Uterus (tissue), 4 donors: ENCODE results near the gene PMEPA1. TPM values are rescaled to one million over a fixed set of nuclear protein-coding genes. Genes with fewer than 3 reads are reported as not detected.

Experiments
- DNase-seq, 2 donors: peaks; one replicate each; pipeline ENCODE4 v3.0.0-alpha.2; 2019 to 2020
- H3K27ac ChIP-seq, 2 donors: fragments of 200-600 bp; sonication (generic); 1 replicate in 1 of 2; 2 replicates in 1 of 2; pipeline ENCODE4 v1.5.1; 2016 to 2018
- H3K27me3 ChIP-seq, 2 donors: fragments of 200-600 bp; sonication (generic); one replicate each; pipeline ENCODE4 v1.5.1; 2018 to 2019; ENCODE audit warnings: control low read depth in 1 of 2
- H3K36me3 ChIP-seq, 2 donors: fragments of 200-600 bp; sonication (generic); one replicate each; pipeline ENCODE4 v1.5.1; 2019; ENCODE audit warnings: control low read depth in 1 of 2
- H3K4me1 ChIP-seq, 2 donors: fragments of 200-600 bp; sonication (generic); one replicate each; pipeline ENCODE4 v1.5.1; 2018 to 2019; ENCODE audit warnings: control low read depth in 1 of 2
- H3K4me3 ChIP-seq, 2 donors: fragments of 200-600 bp; sonication (generic); 1 replicate in 1 of 2; 2 replicates in 1 of 2; pipeline ENCODE4 v1.5.1; 2018 to 2019; ENCODE audit warnings: mild to moderate bottlenecking in 1 of 2
- H3K9me3 ChIP-seq, 2 donors: fragments of 200-600 bp; sonication (generic); one replicate each; pipeline ENCODE4 v1.5.1; 2019; ENCODE audit warnings: control low read depth in 1 of 2
- POLR2A ChIP-seq, 2 donors: fragments of 450-650 bp; IDR thresholded peaks; one replicate each; pipeline ENCODE4 v1.6.1; 2016; ENCODE audit warnings: antibody characterized with exemption in 2 of 2, mild to moderate bottlenecking in 1 of 2, moderate library complexity in 1 of 2
- intact Hi-C: fragments of 100-400 bp; cut with DNase I; formaldehyde crosslinking; loops from one replicate; pipeline ENCODE4 v1.15.1; 2023; ENCODE audit warnings: low total_unique reads
- total RNA-seq, 4 donors: library from RNA; depleted of rRNA in 3 of 4; stranded (reverse); fragments of >200 nt in 3 of 4; gene quantifications; one replicate each; pipeline versions ENCODE4 v1.1.0 to v1.2.4, GENCODE V29; 2014 to 2023
- TF ChIP-seq, protein P1 (sequence below), 4 experiments: fragments of 200-600 bp in 2 of 4; fragments of 450-650 bp in 2 of 4; sonication (generic) in 2 of 4; IDR thresholded peaks; one replicate each; pipeline ENCODE4 v1.5.1; 2016 to 2019; ENCODE audit warnings: antibody characterized with exemption in 4 of 4, mild to moderate bottlenecking in 2 of 4, moderate library complexity in 1 of 4
- donor health status: DM: yes; HTN: yes; CAD: no.

Gene PMEPA1
- total RNA-seq, 4 donors from 2014 or later, result 5.6 to 51.9 (median 33.5) TPM

DNA sequence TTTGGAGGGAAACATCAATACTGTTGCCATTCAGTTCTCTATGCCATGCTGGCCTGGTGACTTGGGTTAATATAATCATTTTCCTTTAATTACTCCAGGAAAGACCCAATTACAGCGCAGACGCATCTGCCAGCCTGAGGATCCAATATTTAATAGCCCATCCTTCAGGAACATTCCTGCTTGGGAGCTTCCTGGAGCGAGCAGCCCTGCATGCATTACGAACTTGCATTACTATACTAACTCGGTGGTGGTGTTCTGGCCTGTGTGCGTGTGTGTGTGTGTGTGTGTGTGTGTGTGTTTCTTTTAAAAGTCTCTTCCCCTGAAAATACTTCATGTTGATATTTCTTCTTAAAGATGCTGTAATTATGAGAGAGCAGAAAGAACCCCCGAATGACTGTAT is 26.5 kb downstream of the PMEPA1 start:
- Histone ChIP-seq H3K9me3 (no peaks in the 10 kb centered on the region), H3K4me3 (peak overlapping the region in 1 of 2 donors; percentile 10), H3K36me3 (no peaks in the 10 kb centered on the region), H3K4me1 (peaks cover 0 to 22% of the 10 kb centered on the region in 2 donors), H3K27ac (peak overlapping the region; percentile 74 to 87), H3K27me3 (no peaks in the 10 kb centered on the region)
- no peak for TF ChIP-seq POLR2A (IDR thresholded peaks at IDR 0.05)
- TF ChIP-seq, protein P1, sequence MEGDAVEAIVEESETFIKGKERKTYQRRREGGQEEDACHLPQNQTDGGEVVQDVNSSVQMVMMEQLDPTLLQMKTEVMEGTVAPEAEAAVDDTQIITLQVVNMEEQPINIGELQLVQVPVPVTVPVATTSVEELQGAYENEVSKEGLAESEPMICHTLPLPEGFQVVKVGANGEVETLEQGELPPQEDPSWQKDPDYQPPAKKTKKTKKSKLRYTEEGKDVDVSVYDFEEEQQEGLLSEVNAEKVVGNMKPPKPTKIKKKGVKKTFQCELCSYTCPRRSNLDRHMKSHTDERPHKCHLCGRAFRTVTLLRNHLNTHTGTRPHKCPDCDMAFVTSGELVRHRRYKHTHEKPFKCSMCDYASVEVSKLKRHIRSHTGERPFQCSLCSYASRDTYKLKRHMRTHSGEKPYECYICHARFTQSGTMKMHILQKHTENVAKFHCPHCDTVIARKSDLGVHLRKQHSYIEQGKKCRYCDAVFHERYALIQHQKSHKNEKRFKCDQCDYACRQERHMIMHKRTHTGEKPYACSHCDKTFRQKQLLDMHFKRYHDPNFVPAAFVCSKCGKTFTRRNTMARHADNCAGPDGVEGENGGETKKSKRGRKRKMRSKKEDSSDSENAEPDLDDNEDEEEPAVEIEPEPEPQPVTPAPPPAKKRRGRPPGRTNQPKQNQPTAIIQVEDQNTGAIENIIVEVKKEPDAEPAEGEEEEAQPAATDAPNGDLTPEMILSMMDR (IDR thresholded peaks at IDR 0.05), result no peak
- no peak for DNase-seq
- intact Hi-C loops, result no loop called here

DNA sequence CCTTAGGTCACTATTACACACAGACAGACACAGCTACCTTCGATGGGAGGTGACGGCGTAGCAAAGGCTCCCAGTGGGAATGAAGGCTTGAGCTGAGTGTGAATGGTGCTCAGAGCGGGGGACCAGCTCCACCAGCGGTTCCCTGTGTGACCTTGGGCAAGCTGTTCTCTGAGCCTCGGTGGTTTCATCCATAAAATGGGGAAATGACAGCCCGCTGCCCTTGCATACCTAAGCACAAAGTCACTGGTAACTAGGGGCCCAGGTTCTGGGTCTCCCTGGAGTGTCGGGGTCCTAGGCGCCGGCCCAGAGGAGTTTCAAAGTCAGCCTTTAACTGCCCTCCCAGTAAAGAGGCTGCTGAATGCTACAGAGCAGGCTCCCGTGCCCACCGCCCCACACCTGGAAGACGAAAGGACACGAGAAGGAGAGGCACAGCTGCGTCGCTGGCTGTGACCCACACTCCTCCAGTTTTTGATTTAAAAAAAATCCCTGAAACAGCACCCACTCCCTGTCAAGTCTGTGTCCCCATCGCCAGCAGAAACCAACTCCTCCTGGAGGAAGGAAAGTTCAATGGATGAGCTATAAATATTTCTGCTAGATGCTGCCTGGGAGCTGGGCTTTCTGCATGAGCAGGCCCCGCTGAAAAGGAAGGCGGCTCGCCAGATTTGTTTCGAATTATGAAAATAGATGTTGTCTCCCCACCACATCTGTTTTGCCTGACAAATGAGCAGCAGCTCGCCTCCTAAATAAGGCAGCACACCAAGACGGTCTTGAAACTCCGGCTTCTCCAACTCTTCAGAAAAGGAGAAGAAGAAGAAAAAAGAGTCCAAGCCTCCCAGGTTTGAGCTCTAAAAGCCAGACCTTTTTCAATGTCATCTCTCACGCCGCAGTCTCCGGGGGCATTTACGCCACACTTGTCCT is 27.4 kb downstream of the PMEPA1 start:
- no peak for TF ChIP-seq POLR2A (IDR thresholded peaks at IDR 0.05)
- TF ChIP-seq, protein P1 (IDR thresholded peaks at IDR 0.05), result no peak
- DNase-seq, result peak; percentile 62 to 66
- Histone ChIP-seq H3K36me3 (no peaks in the 10 kb centered on the region), H3K4me3 (peak overlapping the region; percentile 10 to 12), H3K4me1 (peaks cover 0 to 22% of the 10 kb centered on the region in 2 donors), H3K27me3 (no peaks in the 10 kb centered on the region), H3K27ac (peak overlapping the region; percentile 74 to 87), H3K9me3 (no peaks in the 10 kb centered on the region)
- intact Hi-C loops, result no loop called here

DNA sequence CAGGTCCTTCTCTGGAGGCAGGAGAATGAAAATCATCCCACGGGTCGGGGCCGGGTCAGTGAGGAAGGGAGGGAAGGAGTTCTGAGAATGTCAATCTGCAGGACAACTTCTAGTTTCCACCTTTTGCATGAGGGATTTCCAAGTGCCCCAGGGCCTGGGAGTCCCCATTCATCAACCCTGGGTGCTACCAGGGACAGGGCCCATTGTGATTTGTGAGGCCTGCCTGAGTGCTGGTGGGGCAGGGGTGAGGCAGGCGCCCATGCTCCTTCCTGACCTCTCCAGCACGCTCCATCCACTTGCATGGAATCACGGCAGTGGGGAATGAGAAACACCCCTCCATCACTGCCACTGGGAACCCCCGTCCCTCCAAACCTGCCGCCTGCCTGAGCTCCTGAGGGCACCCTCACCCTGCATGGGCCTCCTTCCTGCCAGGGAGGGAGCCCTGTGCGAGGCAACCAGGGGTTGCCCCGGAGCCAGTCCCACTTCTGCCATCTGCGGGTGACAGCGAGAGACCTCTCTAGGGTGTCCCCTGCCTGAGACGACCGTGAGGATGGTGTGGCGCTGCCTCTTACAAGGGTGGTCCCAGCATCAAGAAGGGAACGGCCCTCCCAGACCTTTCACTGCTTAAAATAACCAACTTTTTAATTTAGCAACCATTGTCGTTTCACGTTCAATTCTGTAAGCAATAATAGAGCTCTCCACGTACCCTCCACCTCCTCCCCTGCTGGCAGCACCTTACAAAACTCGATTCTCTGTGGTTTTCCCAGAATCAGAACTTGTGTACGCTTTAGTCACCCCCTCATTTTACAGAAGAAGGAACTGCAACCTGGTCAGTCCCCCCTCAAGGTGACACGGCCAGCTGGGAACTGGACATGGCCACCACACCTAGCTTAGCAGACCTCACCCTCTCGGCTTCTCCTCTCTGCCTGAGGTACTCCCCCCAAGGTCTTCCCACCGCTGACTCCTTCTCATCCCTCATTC is 28.6 kb downstream of the PMEPA1 start:
- H3K36me3 ChIP-seq, result no peaks in the 10 kb centered on the region
- TF ChIP-seq, protein P1 (IDR thresholded peaks at IDR 0.05), result no peak
- TF ChIP-seq POLR2A (IDR thresholded peaks at IDR 0.05), result no peak
- no peak for DNase-seq
- intact Hi-C loops, result no loop called here
- no peak overlapping the region for H3K4me3 ChIP-seq
- H3K9me3 ChIP-seq, result no peaks in the 10 kb centered on the region
- peaks cover 0 to 20% of the 10 kb centered on the region in 2 donors for H3K4me1 ChIP-seq
- H3K27me3 ChIP-seq, result no peaks in the 10 kb centered on the region
- peak overlapping the region in 1 of 2 donors; percentile 22 for H3K27ac ChIP-seq

DNA sequence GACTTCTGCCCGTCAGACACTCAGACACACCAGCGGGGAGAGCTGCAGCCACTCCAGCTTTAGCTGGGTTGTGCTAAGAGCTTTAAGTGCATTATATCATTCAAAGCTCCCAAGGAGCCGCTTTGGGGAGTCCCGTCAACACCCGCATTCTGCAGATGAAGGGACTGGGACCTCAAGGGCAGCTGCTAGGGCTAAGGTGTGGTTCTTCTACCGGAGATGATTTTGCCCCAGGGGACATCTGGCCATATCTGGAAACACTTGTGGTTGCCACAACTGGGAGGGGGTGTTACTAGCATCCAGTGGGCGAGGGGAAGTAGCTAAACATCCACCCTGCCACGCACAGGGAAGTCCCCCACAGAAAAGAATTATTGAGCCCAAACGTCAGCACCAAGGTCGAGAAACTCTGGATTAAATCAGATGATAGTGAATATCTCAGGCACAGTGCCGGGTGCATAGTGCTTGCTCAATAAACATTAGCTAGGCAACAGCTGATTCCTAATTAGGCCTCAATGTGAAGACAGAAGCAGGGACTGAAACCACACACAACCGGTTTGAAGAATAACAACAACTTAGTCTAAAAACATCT is 29.6 kb downstream of the PMEPA1 start:
- DNase-seq, result no peak
- TF ChIP-seq, protein P1 (IDR thresholded peaks at IDR 0.05), result no peak
- TF ChIP-seq POLR2A (IDR thresholded peaks at IDR 0.05), result no peak
- Histone ChIP-seq H3K4me3 (no peak overlapping the region), H3K4me1 (peaks cover 0 to 17% of the 10 kb centered on the region in 2 donors), H3K36me3 (no peaks in the 10 kb centered on the region), H3K27me3 (no peaks in the 10 kb centered on the region), H3K9me3 (no peaks in the 10 kb centered on the region), H3K27ac (peak overlapping the region in 1 of 2 donors; percentile 11)
- intact Hi-C loops, result no loop called here
